GM18505 (cell line): ENCODE data around the gene TRMT10B.

Source experiments
- ATAC-seq: cut with Tn5 transposase; IDR thresholded peaks from one replicate; pipeline ENCODE4 v1.9.1; 2021; ENCODE audit not compliant: unreplicated experiment
- POLR2A ChIP-seq: IDR thresholded peaks from 4 replicates; pipeline ENCODE4 v1.6.1; 2011; ENCODE audit warnings: borderline replicate concordance; ENCODE audit not compliant: insufficient read depth, insufficient read length; ENCODE audit errors: extremely low read depth

TRMT10B gene, protein sequence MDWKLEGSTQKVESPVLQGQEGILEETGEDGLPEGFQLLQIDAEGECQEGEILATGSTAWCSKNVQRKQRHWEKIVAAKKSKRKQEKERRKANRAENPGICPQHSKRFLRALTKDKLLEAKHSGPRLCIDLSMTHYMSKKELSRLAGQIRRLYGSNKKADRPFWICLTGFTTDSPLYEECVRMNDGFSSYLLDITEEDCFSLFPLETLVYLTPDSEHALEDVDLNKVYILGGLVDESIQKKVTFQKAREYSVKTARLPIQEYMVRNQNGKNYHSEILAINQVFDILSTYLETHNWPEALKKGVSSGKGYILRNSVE

DNA sequence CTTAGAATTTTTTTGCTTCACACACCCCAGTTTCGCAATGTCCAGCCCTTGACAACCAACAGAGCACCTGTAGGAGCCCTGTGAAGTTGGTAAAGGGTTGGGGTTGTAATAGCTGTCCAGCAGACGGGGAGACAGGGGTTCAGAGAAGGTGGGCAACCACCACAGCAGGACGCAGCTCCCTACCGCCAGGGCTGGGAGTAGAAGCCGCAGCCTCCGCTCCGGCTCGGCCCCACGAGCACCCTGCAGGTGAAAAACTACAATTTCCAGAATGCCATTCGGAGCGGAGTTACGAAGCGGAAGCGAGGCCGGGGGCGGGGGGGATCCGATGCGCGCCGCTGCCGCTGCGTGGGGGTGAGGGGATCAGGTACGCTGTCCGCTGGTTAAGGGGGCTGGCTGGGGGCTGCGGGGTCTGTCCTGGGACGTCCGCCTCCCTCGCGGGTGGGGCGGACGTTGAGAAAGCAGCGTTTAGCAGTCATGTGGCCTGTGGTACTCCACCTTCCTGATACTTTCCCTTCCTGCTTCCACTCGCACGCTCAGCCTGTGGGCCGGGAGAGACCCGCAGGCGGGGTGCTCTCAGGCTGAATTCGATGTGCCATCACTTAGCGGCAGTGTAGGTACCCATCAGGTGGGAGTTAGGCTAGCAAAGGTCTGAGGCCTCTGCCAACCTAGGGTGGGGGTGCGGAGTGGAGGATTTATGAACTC, at the start of gene TRMT10B:
Gene TRMT10B (plus strand): TSS at position 317 of the 702 bp plus-strand sequence. CDS start 8,127 bp downstream, outside the sequence.
- peak; percentile 87 for ATAC-seq
- peak; percentile 60 for TF ChIP-seq POLR2A

DNA sequence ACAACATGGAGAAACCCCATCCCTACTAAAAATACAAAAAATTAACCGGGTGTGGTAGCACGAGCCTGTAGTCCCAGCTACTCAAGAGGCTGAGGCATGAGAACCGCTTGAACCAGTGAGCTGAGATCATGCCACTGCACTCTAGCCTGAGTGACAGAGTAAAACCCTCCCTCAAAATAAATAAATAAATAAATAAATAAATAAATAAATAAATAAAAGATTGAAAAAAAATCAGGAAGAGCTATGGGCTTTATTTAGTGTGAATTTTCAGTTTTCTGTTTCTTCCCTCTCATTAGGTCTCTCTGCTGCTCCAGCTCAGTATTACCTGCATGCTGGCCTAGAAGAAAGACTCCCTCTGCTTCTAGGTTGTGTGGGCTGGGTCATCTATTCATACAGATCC, 47.8 kb upstream of the TRMT10B start:
- no peak for ATAC-seq
- TF ChIP-seq POLR2A: no peak

DNA sequence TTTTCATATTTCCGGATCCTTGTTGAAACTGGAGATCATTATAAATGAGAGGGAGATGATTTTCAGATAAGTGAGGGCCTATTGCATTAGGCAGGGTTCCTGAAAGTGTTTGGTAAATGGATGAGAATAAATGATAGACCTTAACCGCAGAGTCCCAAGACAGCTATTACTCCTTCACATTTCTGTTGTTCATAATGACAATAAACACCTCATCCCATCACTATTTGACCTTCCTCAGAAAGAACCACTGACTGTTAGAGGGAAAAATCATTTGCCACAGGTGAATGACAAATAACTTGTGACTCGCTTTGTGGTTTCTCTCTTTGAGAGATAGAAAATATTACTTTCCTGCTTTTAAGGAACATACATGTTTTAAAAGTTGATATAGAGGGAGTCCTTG, 47.3 kb upstream of the TRMT10B start:
- ATAC-seq: no peak
- no peak for TF ChIP-seq POLR2A

DNA sequence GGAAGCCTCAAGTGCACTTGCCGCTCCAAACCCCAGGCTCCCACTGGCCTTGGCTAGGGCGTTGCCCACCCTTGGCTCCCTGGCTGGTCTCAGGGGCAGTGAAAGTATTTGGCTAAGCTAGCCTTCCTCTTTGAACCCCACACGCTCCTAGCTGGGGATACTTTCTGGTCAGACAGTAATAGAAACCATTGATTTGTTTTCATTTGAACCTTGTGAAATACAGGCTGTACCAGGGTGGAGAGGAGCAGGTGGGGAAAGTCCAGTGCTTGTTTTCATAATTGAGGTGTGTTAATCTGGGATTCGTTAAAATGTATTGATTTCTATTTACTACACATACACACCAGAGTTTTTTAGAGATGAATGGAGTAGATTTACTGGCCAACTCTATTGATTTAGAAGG, 45.9 kb upstream of the TRMT10B start:
- no peak for TF ChIP-seq POLR2A
- no peak for ATAC-seq

DNA sequence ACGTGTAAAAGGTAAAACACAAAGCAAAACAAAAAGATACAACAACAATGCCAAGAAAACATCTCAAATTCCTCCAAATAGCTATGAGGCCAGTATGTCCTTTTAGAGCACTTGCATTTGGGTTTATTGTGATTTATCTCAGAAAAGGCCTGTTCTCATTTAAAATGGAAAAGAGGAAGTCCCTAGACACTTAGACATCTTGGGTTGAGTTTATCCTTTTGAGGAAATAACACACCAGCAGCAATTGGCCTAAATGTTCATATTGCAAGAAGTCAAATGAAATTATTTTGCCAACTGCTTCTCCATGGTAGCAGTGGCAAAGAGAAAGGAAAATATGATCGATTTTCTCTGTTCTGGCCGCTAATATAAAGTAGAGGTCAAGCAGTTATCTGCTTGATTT, 43.6 kb upstream of the TRMT10B start:
- no peak for ATAC-seq
- TF ChIP-seq POLR2A: no peak

DNA sequence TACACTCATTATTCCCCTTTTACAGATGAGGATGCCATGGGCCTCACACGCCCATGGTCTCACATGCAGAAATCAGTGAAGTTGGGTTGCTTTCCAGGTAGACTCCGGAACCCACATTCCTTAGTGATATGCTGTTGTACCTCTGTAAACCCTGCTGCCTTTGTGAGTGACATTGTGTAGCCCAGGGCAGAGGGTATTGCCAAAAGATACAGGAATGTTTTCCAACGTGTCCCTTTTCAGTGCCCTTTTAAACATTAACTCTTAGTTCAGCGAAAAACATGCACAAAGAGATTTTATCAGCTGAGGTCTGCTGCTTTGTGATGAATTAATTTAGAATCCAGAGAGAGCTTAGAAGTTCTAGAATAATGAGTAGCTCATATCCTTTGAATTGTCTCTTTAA, 38.3 kb upstream of the TRMT10B start:
- no peak for TF ChIP-seq POLR2A
- no peak for ATAC-seq

DNA sequence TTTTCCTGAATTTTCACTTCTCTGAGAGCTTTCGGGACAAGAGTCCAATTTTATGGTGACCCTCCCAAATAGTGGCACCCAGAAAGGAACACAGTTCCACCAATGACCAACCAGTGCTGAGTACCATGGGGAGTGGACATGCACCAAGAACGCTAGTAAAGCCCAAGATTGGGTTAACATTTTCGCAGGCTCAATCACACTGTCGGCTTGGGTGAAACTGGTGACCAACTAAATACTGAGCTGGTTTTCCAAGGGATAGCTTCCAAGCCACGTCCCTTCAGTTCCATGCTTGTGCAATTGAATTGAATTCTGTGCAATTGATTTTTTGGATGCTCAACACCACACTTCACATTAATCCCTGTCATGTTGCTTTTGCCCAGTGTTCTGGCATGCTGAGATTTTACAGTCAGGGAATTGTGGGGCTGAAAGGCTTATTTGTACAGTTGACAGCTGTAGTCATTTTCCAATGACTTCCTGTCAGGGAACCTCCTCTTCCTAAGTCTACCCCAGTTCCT, 37.6 kb upstream of the TRMT10B start:
- no peak for TF ChIP-seq POLR2A
- ATAC-seq: no peak

DNA sequence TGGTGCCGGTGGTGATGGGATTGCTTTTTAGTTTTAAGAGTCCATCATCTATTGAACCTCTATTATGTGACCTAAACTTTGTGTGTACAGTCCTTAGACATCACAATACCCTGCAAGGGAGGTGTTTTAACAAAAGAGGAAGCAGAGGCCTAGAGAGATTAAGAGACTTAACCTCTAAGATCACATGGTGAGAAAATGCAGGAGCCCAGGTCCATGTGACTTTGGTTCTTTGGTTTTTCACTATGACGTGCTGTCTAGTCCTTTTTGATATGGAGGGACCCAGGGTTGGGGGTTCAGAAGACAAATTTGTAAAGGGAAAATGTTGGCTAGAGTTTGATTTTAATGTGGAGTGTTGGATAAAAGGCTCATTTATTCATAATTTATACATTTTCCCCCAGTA, 34.1 kb upstream of the TRMT10B start:
- no peak for TF ChIP-seq POLR2A
- ATAC-seq: no peak

DNA sequence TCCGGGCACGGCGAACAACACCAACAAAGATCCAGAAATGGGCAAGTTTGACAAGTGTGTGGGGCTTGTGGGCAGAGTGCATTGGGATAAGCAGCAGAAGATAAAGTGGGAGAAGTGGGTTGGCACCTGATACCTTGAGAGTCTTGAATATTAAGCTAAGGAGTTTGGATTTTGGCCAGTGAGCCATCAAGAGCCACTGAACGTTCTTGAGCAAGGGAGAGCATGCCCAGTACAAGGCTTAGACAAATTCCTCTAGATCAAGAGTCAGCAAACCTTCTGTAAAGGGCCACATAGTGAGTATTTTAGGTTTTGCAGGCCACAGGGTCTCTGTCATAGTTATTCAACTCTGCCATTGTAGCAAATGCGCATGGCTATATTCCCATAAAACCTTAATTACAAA, 26.6 kb upstream of the TRMT10B start:
- no peak for ATAC-seq
- TF ChIP-seq POLR2A: no peak

DNA sequence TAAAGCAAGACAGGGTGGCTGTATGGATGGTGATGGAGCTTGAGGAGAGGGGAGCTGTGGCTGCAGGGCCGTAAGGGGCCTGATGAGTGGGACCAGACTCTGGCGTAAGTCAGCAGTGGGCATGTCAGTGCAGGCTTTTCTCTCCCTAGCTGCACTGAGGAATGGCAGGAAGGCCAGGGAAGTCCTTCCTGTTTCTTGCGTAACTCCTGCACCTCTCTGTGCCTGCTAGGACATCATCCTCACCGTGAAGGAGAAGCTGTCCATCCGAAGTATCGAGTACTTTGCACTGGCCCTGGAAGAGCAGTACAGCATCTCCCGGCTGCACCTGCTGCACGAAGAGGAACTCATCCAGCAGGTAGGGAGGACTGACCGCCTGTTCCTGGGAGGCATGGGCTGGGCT, 24.1 kb upstream of the TRMT10B start:
- no peak for ATAC-seq

DNA sequence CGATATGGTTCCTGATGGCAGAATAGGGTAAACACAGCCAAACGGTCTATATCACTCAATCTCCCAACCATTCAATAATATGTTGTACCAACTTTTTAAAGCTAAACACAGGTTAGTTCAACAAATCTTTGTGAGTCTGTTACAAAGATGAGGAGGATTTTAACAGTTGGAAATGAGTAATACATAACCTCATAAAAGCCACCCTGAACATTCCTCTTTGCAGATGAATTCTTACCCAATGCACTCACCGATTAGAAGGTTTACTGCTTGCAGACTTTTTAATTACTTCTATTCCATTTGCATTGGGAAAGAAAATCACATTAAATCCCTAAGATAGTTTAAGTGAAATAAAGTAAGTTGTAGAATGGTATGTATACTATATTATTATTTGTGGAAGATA, 23.3 kb upstream of the TRMT10B start:
- no peak for TF ChIP-seq POLR2A
- ATAC-seq: no peak

More for the DNA sequence above, 24.1 kb upstream of the TRMT10B start:
- no peak for TF ChIP-seq POLR2A

DNA sequence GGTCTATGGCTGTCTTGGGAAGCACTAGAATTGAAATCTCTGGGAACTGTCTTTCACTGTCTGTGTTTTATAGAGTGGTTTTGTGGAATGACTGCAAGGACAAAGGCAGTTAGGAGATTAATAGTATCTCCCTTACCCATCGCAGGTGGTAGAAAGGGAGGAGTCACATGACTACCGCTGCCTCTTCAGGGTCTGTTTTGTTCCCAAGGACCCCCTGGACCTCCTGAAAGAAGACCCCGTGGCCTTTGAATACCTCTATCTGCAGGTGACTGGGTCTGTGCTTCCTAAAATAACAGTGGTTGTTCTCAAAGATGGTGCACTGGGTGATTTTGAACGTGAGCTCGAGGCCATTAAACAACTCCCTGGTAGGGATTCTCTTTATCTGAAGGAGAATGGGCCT, 22.8 kb upstream of the TRMT10B start:
- TF ChIP-seq POLR2A: no peak
- ATAC-seq: no peak

DNA sequence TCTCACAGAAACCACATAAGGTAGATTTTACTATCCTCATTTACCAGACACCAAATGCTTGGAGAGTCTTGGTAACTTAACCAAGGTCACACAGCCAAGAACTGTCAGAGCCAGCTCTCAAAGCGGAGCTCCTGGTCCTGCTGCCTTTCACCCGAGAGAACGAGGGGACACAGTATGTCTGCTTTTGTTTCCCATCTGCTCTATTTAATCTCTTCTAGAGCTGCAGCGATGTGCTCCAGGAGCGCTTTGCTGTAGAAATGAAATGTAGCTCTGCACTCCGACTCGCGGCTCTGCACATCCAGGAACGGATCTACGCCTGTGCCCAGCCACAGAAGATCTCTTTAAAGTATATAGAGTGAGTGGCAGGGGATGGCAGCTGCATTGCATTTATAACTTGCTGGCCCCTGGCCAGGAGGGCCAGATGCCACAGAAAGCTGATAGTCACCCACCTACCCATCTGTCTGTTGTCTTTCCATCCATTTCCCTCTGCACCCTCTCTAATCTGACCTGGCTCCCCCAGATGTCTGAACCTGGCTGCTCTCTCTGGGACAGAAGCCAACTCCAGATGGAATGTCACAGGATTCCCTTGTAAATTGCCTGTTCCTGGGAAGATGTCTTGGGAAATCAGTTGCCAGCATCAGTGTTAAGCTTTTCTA, 21.4 kb upstream of the TRMT10B start:
- TF ChIP-seq POLR2A: no peak
- no peak for ATAC-seq
